ENCODE results near the gene SERPINB6. TPM values are rescaled to one million over a fixed set of nuclear protein-coding genes. Genes with fewer than 3 reads are reported as not detected.
A peak's percentile ranks its signal among the peaks of the same experiment; 100 is the strongest.

The SERPINB6 gene
- total and polyA plus RNA-seq, 9 of the 15 experiments (the other 6 are each of a cell fraction or from before 2014, with no cell fraction given), result 86.6 to 211 (median 143) TPM

GRCh38 chr6:2970753-2971419, 481 bp downstream of the SERPINB6 start (continued):
- TF ChIP-seq SNAPC5 (CRISPR knock-in tag; IDR thresholded peaks at IDR 0.05) (no peak), NR1H2 (CRISPR knock-in tag; IDR thresholded peaks at IDR 0.05) (no peak), ZBTB12 (CRISPR knock-in tag; IDR thresholded peaks at IDR 0.05) (no peak), FOSL1 (tag; conservative IDR thresholded peaks at IDR 0.05) (no peak), ZNF282 (CRISPR knock-in tag; IDR thresholded peaks at IDR 0.05) (no peak; the same call in 1 of the 2 replicates), NFIC (IDR thresholded peaks at IDR 0.05) (no peak), ZBTB8A (IDR thresholded peaks at IDR 0.05; ENCODE audit: partially characterized antibody) (no peak), ZNF551 (CRISPR knock-in tag; IDR thresholded peaks at IDR 0.05) (no peak), ZNF3 (CRISPR knock-in tag; IDR thresholded peaks at IDR 0.05) (no peak), ZBTB7A (IDR thresholded peaks at IDR 0.05; ENCODE audit: borderline replicate concordance, control insufficient read depth, low read depth, low read length) (peak; percentile 87), SOX6 (IDR thresholded peaks at IDR 0.05) (no peak), ZNF318 (IDR thresholded peaks at IDR 0.05; ENCODE audit: borderline replicate concordance in 1 of 2, low read depth in 1 of 2) (no peak)

Data from K562 (cell line).